Measurements from ENCODE around the gene BCAT1.

The BCAT1 gene

GRCh38 chr12:24846689-24847088, 102.2 kb downstream of the BCAT1 start:
- no peaks in the 10 kb centered on the region for H3K4me1 ChIP-seq (ENCODE audit: insufficient read depth, poor library complexity, severe bottlenecking)
- no peak for ATAC-seq (ENCODE audit: low read depth)
- H3K4me3 ChIP-seq (ENCODE audit: severe bottlenecking), result no peak overlapping the region
- no peaks in the 10 kb centered on the region for H3K36me3 ChIP-seq (ENCODE audit: low read depth)
- H3K27me3 ChIP-seq (ENCODE audit: insufficient read depth, poor library complexity, severe bottlenecking), result no peaks in the 10 kb centered on the region
- no peaks in the 10 kb centered on the region for H3K9me3 ChIP-seq (ENCODE audit: severe bottlenecking)
- TF ChIP-seq, protein P1, sequence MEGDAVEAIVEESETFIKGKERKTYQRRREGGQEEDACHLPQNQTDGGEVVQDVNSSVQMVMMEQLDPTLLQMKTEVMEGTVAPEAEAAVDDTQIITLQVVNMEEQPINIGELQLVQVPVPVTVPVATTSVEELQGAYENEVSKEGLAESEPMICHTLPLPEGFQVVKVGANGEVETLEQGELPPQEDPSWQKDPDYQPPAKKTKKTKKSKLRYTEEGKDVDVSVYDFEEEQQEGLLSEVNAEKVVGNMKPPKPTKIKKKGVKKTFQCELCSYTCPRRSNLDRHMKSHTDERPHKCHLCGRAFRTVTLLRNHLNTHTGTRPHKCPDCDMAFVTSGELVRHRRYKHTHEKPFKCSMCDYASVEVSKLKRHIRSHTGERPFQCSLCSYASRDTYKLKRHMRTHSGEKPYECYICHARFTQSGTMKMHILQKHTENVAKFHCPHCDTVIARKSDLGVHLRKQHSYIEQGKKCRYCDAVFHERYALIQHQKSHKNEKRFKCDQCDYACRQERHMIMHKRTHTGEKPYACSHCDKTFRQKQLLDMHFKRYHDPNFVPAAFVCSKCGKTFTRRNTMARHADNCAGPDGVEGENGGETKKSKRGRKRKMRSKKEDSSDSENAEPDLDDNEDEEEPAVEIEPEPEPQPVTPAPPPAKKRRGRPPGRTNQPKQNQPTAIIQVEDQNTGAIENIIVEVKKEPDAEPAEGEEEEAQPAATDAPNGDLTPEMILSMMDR (IDR thresholded peaks at IDR 0.05; ENCODE audit: poor library complexity, severe bottlenecking), result no peak
- no peak for DNase-seq (ENCODE audit: low spot score)
- H3K27ac ChIP-seq (ENCODE audit: poor library complexity, severe bottlenecking), result no peak overlapping the region

DNA sequence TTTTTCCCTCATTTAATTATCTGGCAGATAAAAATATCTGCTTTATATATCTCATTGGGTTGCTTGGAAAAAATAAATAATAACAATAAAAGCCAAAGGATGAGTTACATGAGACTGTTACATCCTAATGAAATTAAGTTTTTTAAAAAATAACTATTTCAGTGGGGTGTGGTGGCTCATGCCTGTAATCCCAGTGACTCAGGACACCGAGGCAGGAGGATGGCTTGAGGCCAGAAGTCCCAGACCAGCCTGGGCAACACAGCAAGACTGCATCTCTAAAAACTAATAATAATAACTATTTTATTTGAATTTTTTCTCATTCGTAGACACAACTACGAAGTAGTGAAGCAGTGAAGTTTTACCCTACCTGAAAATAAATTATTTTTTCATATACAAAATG, 103.3 kb downstream of the BCAT1 start:
- no peak overlapping the region for H3K27ac ChIP-seq (ENCODE audit: poor library complexity, severe bottlenecking)
- H3K9me3 ChIP-seq (ENCODE audit: severe bottlenecking), result no peaks in the 10 kb centered on the region
- TF ChIP-seq, protein P1 (IDR thresholded peaks at IDR 0.05; ENCODE audit: poor library complexity, severe bottlenecking), result no peak
- no peaks in the 10 kb centered on the region for H3K27me3 ChIP-seq (ENCODE audit: insufficient read depth, poor library complexity, severe bottlenecking)
- no peak for DNase-seq (ENCODE audit: low spot score)
- no peak overlapping the region for H3K4me3 ChIP-seq (ENCODE audit: severe bottlenecking)
- ATAC-seq (ENCODE audit: low read depth), result no peak
- H3K36me3 ChIP-seq (ENCODE audit: low read depth), result no peaks in the 10 kb centered on the region
- H3K4me1 ChIP-seq (ENCODE audit: insufficient read depth, poor library complexity, severe bottlenecking), result no peaks in the 10 kb centered on the region

GRCh38 chr12:24840046-24840800, 108.7 kb downstream of the BCAT1 start:
- ATAC-seq (ENCODE audit: low read depth), result no peak
- Histone ChIP-seq H3K9me3 (ENCODE audit: severe bottlenecking) (no peaks in the 10 kb centered on the region), H3K36me3 (ENCODE audit: low read depth) (no peaks in the 10 kb centered on the region), H3K27me3 (ENCODE audit: insufficient read depth, poor library complexity, severe bottlenecking) (no peaks in the 10 kb centered on the region), H3K4me3 (ENCODE audit: severe bottlenecking) (no peak overlapping the region), H3K27ac (ENCODE audit: poor library complexity, severe bottlenecking) (no peak overlapping the region), H3K4me1 (ENCODE audit: insufficient read depth, poor library complexity, severe bottlenecking) (no peaks in the 10 kb centered on the region)
- DNase-seq (ENCODE audit: low spot score), result no peak
- TF ChIP-seq, protein P1 (IDR thresholded peaks at IDR 0.05; ENCODE audit: poor library complexity, severe bottlenecking), result no peak

GRCh38 chr12:24839268-24839791, 109.6 kb downstream of the BCAT1 start:
- no peak for ATAC-seq (ENCODE audit: low read depth)
- Histone ChIP-seq H3K27me3 (ENCODE audit: insufficient read depth, poor library complexity, severe bottlenecking) (no peaks in the 10 kb centered on the region), H3K4me3 (ENCODE audit: severe bottlenecking) (no peak overlapping the region), H3K4me1 (ENCODE audit: insufficient read depth, poor library complexity, severe bottlenecking) (no peaks in the 10 kb centered on the region), H3K36me3 (ENCODE audit: low read depth) (no peaks in the 10 kb centered on the region), H3K9me3 (ENCODE audit: severe bottlenecking) (no peaks in the 10 kb centered on the region), H3K27ac (ENCODE audit: poor library complexity, severe bottlenecking) (no peak overlapping the region)
- no peak for DNase-seq (ENCODE audit: low spot score)
- TF ChIP-seq, protein P1 (IDR thresholded peaks at IDR 0.05; ENCODE audit: poor library complexity, severe bottlenecking), result no peak

- H3K4me1 ChIP-seq (ENCODE audit: insufficient read depth, poor library complexity, severe bottlenecking), result no peaks in the 10 kb centered on the region
- no peak overlapping the region for H3K4me3 ChIP-seq (ENCODE audit: severe bottlenecking)
- no peaks in the 10 kb centered on the region for H3K9me3 ChIP-seq (ENCODE audit: severe bottlenecking)
- ATAC-seq (ENCODE audit: low read depth), result no peak
- DNase-seq (ENCODE audit: low spot score), result no peak
- no peak overlapping the region for H3K27ac ChIP-seq (ENCODE audit: poor library complexity, severe bottlenecking)
- TF ChIP-seq, protein P1 (IDR thresholded peaks at IDR 0.05; ENCODE audit: poor library complexity, severe bottlenecking), result no peak
- no peaks in the 10 kb centered on the region for H3K36me3 ChIP-seq (ENCODE audit: low read depth)
- no peaks in the 10 kb centered on the region for H3K27me3 ChIP-seq (ENCODE audit: insufficient read depth, poor library complexity, severe bottlenecking)
These were observed 110.4 kb downstream of the BCAT1 start for GRCh38 chr12:24838531-24838950.

Data from RWPE2 (cell line).